Mammary epithelial cell (primary cell): ENCODE measurements around the gene CC2D2B.

Experiments
- EZH2 ChIP-seq: IDR thresholded peaks from 2 replicates; pipeline ENCODE4 v1.6.1; 2012; ENCODE audit warnings: low read length, inconsistent platforms, borderline replicate concordance
- TF ChIP-seq, protein P1 (sequence below), 2 donors: IDR thresholded peaks in 1 of 2; conservative IDR thresholded peaks in 1 of 2; 2 replicates each; pipeline ENCODE4 v1.5.1; 2011 to 2012; ENCODE audit warnings: inconsistent platforms in 2 of 2, low read length in 2 of 2, mild to moderate bottlenecking in 2 of 2, control low read depth in 1 of 2, low read depth in 1 of 2; ENCODE audit not compliant: insufficient read depth in 1 of 2; ENCODE audit errors: extremely low read depth in 1 of 2

DNA sequence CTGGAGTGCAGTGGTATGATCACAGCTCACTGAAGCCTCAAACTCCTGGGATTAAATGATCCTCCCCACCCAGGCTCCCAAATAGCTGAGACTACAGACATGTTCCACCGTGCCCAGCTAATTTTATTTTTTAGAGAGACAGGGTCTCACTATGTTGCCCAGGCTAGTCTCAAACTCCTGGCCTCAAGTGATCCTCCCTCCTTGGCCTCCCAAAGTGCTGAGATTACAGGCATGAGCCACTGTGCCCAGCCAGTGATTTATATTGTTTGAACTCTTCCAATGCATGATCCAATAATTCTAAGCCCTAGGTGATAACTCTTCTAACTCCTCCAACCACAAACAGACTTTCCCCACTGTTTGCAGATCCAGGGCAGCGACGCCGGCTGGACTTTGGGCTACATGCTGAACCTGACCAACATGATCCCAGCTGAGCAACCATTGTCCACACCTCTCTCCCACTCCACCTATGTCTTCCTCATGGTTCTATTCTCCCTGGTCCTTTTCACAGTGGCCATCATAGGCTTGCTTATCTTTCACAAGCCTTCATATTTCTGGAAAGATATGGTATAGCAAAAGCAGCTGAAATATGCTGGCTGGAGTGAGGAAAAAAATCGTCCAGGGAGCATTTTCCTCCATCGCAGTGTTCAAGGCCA, 41.8 kb upstream of the CC2D2B start:
- TF ChIP-seq, protein P1, sequence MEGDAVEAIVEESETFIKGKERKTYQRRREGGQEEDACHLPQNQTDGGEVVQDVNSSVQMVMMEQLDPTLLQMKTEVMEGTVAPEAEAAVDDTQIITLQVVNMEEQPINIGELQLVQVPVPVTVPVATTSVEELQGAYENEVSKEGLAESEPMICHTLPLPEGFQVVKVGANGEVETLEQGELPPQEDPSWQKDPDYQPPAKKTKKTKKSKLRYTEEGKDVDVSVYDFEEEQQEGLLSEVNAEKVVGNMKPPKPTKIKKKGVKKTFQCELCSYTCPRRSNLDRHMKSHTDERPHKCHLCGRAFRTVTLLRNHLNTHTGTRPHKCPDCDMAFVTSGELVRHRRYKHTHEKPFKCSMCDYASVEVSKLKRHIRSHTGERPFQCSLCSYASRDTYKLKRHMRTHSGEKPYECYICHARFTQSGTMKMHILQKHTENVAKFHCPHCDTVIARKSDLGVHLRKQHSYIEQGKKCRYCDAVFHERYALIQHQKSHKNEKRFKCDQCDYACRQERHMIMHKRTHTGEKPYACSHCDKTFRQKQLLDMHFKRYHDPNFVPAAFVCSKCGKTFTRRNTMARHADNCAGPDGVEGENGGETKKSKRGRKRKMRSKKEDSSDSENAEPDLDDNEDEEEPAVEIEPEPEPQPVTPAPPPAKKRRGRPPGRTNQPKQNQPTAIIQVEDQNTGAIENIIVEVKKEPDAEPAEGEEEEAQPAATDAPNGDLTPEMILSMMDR (conservative IDR thresholded peaks at IDR 0.05 in 1 of 2, IDR thresholded peaks at IDR 0.05 in 1 of 2; ENCODE audit: extremely low read depth in 1 of 2, insufficient read depth in 1 of 2, low read depth in 1 of 2, low read length in 2 of 2), result no peak
- no peak for TF ChIP-seq EZH2
